Cardiac fibroblast (primary cell): ENCODE measurements around the gene ZNF536.

Experiments used
- DNase-seq, 2 donors: peaks; one replicate each; pipeline versions ENCODE4 v3.0.0 to v3.0.0-alpha.2; 2010; ENCODE audit warnings: low read depth in 2 of 2
- H3K4me3 ChIP-seq, 2 donors: replicated peaks in 1 of 2; 1 replicate in 1 of 2; 2 replicates in 1 of 2; pipeline ENCODE4 v1.5.1; 2011; ENCODE audit warnings: low read depth in 2 of 2, low read length in 2 of 2, mild to moderate bottlenecking in 2 of 2, moderate library complexity in 1 of 2
- CTCF ChIP-seq: IDR thresholded peaks from one replicate; pipeline ENCODE4 v1.5.1; 2011; ENCODE audit warnings: low read depth, mild to moderate bottlenecking, low read length, inconsistent platforms

Gene ZNF536

GRCh38 chr19:30327331-30327730, 44.9 kb upstream of the ZNF536 start:
- no peak for TF ChIP-seq CTCF
- DNase-seq = no peak

GRCh38 chr19:30328096-30328495, 44.1 kb upstream of the ZNF536 start:
- TF ChIP-seq CTCF = no peak
- no peak for DNase-seq
- H3K4me3 ChIP-seq = no peak overlapping the region

More at GRCh38 chr19:30327331-30327730, 44.9 kb upstream of the ZNF536 start:
- H3K4me3 ChIP-seq = no peak overlapping the region

- no peak for DNase-seq
- TF ChIP-seq CTCF = no peak
- H3K4me3 ChIP-seq = no peak overlapping the region
These were observed 41.9 kb upstream of the ZNF536 start for GRCh38 chr19:30330266-30330665.

GRCh38 chr19:30332445-30333234, 39.5 kb upstream of the ZNF536 start:
- TF ChIP-seq CTCF = no peak
- DNase-seq = no peak

GRCh38 chr19:30333291-30334065, 38.7 kb upstream of the ZNF536 start:
- no peak for DNase-seq
- no peak for TF ChIP-seq CTCF
- no peak overlapping the region for H3K4me3 ChIP-seq

More at GRCh38 chr19:30332445-30333234, 39.5 kb upstream of the ZNF536 start:
- no peak overlapping the region for H3K4me3 ChIP-seq

- no peak for TF ChIP-seq CTCF
- H3K4me3 ChIP-seq = no peak overlapping the region
- DNase-seq = no peak
These were observed 37.3 kb upstream of the ZNF536 start for GRCh38 chr19:30334841-30335240.
